ENCODE data around the gene LDB2.

- TF ChIP-seq JUN (IDR thresholded peaks at IDR 0.05; ENCODE audit: low read depth, low read length) (no peak), EZH2 (IDR thresholded peaks at IDR 0.05; ENCODE audit: low read depth, low read length, severe bottlenecking) (no peak), CTCF (IDR thresholded peaks at IDR 0.05; ENCODE audit: control extremely low read depth in 1 of 3, insufficient read depth in 1 of 3, low read depth in 1 of 3, low read length in 3 of 3) (no peak), POU5F1 (IDR thresholded peaks at IDR 0.05; ENCODE audit: low read depth, low read length) (no peak)
Measured at GRCh38 chr4:16670727-16671126, 227.7 kb downstream of the LDB2 start.

Measured in H1 (cell line).